Measurements from ENCODE around the gene IGSF11.

The IGSF11 gene

DNA sequence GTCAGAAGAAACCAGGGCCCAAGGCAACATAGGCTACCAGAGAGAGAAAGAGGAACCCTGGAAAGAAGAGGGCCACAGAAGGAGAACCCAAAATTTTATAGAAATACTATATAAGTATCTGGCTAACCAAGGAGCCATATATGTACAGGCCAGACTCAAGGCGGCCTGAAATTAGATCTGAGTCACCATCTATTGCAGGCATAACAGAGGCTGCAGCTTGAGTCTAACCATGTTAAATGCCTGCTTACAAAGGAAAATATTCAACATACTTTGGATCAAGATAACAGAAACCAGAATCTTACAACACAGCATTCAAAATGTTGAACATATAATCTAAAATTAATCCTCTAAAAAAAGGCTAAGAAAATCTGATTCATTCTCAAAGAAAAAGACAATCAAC is 23.1 kb downstream of the IGSF11 start:
- H3K9ac ChIP-seq (ENCODE audit: insufficient read length) = no peak overlapping the region
- no peak overlapping the region for H3K27ac ChIP-seq
- no peaks in the 10 kb centered on the region for H3K36me3 ChIP-seq (ENCODE audit: insufficient read depth, low read length)
- DNase-seq (ENCODE audit: low read depth, low spot score) = no peak
- no peak overlapping the region for H3K4me3 ChIP-seq
- no peaks in the 10 kb centered on the region for H3K9me3 ChIP-seq (ENCODE audit: low read depth, low read length)
- TF ChIP-seq POLR2AphosphoS5 (IDR thresholded peaks at IDR 0.05; ENCODE audit: borderline replicate concordance, low read depth, low read length) (no peak), EZH2 (IDR thresholded peaks at IDR 0.05) (no peak), FOXP2 (optimal IDR thresholded peaks at IDR 0.05; ENCODE audit: control extremely low read depth, extremely low read length, insufficient read depth) (no peak)

DNA sequence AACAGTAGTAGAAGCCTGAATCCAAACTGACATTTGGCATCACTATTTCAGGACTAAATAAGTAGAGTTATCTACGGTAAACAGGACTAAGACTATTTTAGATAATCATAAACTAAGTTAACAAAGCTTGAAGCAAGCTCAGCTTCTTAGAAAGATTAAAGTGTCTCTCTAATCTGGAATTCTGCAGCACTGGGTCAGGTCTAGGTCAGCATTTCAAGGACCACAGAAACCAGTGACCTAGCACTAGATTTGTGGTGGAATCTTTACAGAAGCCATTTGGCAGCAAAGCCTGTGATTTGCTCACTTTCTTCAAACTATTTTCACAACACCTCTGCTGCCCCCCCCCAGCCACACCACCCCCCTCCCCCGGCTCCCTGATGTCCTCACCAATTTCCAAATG is 37.5 kb downstream of the IGSF11 start:
- DNase-seq (ENCODE audit: low read depth, low spot score) = no peak
- no peaks in the 10 kb centered on the region for H3K9me3 ChIP-seq (ENCODE audit: low read depth, low read length)
- H3K9ac ChIP-seq (ENCODE audit: insufficient read length) = no peak overlapping the region
- H3K4me3 ChIP-seq = no peak overlapping the region
- H3K27ac ChIP-seq = no peak overlapping the region
- TF ChIP-seq POLR2AphosphoS5 (IDR thresholded peaks at IDR 0.05; ENCODE audit: borderline replicate concordance, low read depth, low read length) = no peak
- no peak for TF ChIP-seq EZH2 (IDR thresholded peaks at IDR 0.05)
- TF ChIP-seq FOXP2 (optimal IDR thresholded peaks at IDR 0.05; ENCODE audit: control extremely low read depth, extremely low read length, insufficient read depth) = no peak
- H3K36me3 ChIP-seq (ENCODE audit: insufficient read depth, low read length) = no peaks in the 10 kb centered on the region

DNA sequence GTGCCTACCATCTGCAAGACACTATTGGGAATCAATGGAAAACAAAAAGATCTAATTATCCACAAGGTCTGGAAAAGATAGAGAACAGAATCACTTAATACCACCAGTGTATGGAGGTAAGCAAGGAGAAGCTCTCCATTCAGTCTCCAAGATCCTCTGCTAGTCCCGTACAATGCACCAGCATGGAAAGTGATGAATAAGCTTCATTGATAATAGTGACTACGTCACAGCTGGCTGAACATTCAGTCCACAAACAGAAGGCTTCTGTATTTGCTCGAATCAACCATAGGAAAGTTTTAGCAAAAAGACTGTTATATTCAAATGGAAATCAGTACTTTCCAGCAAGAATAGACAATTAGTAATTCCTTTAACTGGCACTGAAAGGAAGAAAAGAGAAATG is 42.9 kb downstream of the IGSF11 start:
- Histone ChIP-seq H3K36me3 (ENCODE audit: insufficient read depth, low read length) (no peaks in the 10 kb centered on the region), H3K4me3 (no peak overlapping the region), H3K9me3 (ENCODE audit: low read depth, low read length) (no peaks in the 10 kb centered on the region), H3K27ac (no peak overlapping the region), H3K9ac (ENCODE audit: insufficient read length) (no peak overlapping the region)
- no peak for DNase-seq (ENCODE audit: low read depth, low spot score)
- TF ChIP-seq EZH2 (IDR thresholded peaks at IDR 0.05) (no peak), FOXP2 (optimal IDR thresholded peaks at IDR 0.05; ENCODE audit: control extremely low read depth, extremely low read length, insufficient read depth) (no peak), POLR2AphosphoS5 (IDR thresholded peaks at IDR 0.05; ENCODE audit: borderline replicate concordance, low read depth, low read length) (no peak)

DNA sequence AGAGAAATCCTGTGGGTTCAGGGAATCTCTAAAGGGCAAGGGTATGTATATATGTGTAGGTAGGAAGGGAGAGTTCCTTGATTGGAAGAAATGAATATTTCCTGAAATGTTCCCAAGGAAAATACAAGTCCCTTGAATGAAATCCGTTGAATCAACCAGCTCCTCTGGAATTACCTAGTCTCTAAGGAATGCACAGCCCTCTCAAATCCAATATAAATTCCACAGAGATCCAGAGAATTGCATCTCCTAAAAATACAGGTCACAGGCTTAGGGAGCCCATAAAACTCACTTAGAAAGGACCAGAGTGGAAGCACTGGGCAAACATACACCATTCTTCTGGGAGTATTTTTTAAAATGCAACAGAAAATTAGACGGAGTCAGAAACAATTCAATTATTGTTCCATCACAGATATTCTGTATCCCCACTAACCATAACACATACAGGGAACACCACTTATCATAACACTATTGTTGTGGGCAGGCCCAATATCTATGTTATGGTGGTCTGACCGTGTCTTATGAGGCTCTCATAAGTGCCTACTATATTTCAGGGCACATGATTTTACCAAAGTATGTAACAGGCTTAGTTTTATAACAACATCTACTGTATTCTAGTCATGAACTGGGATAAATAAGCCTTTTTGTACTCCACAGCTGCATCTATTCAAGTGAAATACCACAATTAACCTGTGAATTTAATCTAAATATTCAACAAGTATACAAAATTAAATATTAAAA is 43.7 kb downstream of the IGSF11 start:
- Histone ChIP-seq H3K4me3 (no peak overlapping the region), H3K36me3 (ENCODE audit: insufficient read depth, low read length) (no peaks in the 10 kb centered on the region), H3K27ac (no peak overlapping the region), H3K9me3 (ENCODE audit: low read depth, low read length) (no peaks in the 10 kb centered on the region), H3K9ac (ENCODE audit: insufficient read length) (no peak overlapping the region)
- TF ChIP-seq FOXP2 (optimal IDR thresholded peaks at IDR 0.05; ENCODE audit: control extremely low read depth, extremely low read length, insufficient read depth) = no peak
- TF ChIP-seq POLR2AphosphoS5 (IDR thresholded peaks at IDR 0.05; ENCODE audit: borderline replicate concordance, low read depth, low read length) = no peak
- TF ChIP-seq EZH2 (IDR thresholded peaks at IDR 0.05) = no peak
- DNase-seq (ENCODE audit: low read depth, low spot score) = no peak

DNA sequence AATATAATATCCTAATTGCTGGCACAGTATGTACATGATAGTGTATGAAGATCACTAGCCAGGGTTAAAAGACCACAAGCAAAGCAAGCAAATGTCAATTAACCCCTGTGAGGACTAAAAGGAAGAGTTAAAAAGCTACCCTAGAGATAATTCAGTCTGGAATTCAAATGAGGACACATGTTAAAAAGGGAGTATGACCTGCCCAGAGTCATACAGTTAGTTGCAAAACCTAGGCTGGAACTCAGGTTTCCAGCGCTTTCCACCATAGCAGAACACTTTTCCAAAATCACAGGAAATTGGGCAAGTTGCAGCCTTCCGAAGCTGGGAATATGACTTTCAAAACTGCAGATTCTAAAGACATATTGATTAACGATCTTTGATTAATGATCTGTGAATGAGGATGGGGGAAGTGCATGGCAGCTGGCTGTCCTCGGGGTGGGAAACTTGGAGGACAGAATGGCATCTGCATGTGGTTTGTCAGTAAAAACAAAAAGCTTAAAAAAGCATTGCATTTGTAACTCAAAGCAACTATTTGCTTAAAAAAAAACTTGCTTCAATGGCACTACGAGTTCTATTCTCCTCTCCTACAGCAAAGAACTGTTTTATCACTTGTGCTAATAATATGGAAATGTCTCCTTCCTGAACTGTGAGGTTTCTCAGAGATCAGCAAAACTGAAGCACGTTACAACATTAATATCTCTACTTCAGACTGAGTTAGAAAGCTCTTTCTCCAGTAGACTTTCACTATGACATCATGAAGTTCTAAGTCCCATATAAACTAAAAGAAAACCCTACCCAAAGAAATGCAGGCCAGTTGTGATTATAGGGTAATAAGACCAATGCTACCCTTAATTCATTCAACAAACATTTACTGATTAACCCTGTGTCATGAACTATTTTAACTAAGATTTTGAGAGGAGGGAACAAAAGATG is 46.2 kb downstream of the IGSF11 start:
- TF ChIP-seq EZH2 (IDR thresholded peaks at IDR 0.05) = no peak
- no peaks in the 10 kb centered on the region for H3K9me3 ChIP-seq (ENCODE audit: low read depth, low read length)
- no peak overlapping the region for H3K9ac ChIP-seq (ENCODE audit: insufficient read length)
- no peak overlapping the region for H3K4me3 ChIP-seq
- no peak for DNase-seq (ENCODE audit: low read depth, low spot score)
- no peaks in the 10 kb centered on the region for H3K36me3 ChIP-seq (ENCODE audit: insufficient read depth, low read length)
- H3K27ac ChIP-seq = no peak overlapping the region

DNA sequence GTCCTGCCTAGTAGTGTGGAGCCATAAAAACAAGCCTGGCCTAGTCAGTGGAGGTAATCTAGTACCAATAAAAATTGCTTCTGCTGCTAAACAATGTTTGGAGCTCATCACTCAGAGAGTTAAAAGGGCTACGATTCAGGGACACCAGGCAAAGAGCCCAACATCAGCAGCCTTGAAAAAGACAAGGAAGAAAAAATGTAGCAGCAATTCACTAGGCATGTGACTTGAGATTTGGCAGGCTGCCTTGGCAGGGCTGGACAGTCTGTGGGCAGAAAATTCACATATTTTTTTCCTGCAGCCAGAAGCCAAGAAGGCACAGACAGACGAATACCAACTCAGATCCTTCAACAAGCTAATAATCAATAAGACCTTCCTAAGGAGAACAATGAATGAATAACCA is 47.2 kb downstream of the IGSF11 start:
- no peaks in the 10 kb centered on the region for H3K36me3 ChIP-seq (ENCODE audit: insufficient read depth, low read length)

DNA sequence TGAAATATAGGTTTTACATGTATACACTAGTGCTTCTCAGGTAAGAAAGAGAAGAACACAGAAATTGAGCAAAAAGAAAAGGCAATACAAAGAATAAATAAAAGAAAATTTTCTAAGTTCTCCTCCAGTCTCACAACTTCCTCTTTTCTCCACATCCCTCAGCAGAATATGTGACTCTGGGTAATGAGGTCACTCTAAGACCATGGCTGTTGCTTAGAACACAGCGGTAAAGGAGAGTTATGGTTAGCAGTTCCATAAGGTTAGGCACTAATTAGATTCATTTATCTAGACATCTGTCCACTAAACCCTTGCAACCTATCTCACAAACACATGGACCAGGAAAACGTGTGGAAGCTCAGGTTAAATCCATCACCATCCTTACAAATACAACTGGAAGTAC is 47.9 kb downstream of the IGSF11 start:
- H3K4me3 ChIP-seq = no peak overlapping the region
- H3K9me3 ChIP-seq (ENCODE audit: low read depth, low read length) = no peaks in the 10 kb centered on the region
- no peak for DNase-seq (ENCODE audit: low read depth, low spot score)
- TF ChIP-seq FOXP2 (optimal IDR thresholded peaks at IDR 0.05; ENCODE audit: control extremely low read depth, extremely low read length, insufficient read depth) (no peak), POLR2AphosphoS5 (IDR thresholded peaks at IDR 0.05; ENCODE audit: borderline replicate concordance, low read depth, low read length) (no peak)
- no peak overlapping the region for H3K27ac ChIP-seq
- H3K36me3 ChIP-seq (ENCODE audit: insufficient read depth, low read length) = no peaks in the 10 kb centered on the region
- H3K9ac ChIP-seq (ENCODE audit: insufficient read length) = no peak overlapping the region

More for the DNA sequence above, 47.2 kb downstream of the IGSF11 start:
- Histone ChIP-seq H3K27ac (no peak overlapping the region), H3K9ac (ENCODE audit: insufficient read length) (no peak overlapping the region), H3K9me3 (ENCODE audit: low read depth, low read length) (no peaks in the 10 kb centered on the region), H3K4me3 (no peak overlapping the region)
- TF ChIP-seq POLR2AphosphoS5 (IDR thresholded peaks at IDR 0.05; ENCODE audit: borderline replicate concordance, low read depth, low read length) (no peak), EZH2 (IDR thresholded peaks at IDR 0.05) (no peak), FOXP2 (optimal IDR thresholded peaks at IDR 0.05; ENCODE audit: control extremely low read depth, extremely low read length, insufficient read depth) (no peak)
- no peak for DNase-seq (ENCODE audit: low read depth, low spot score)

DNA sequence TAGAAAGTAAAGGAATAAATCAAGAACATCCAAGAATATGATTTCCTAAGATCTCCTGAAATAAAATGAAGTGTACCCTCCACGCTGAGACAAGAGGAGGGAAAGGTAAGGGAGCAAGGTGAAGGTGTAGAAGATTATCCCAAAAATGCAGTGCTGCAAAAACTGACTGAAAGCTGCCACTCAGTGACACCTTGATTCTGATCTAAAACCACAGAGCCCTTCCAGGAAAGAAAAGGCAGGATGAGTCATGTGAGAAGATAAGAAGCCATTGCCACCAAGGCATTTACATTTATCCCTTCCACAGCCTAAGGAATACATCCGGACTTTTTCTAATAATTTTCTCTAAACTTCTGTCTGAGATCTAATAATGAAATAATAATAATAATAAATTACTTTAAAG is 49.9 kb downstream of the IGSF11 start:
- TF ChIP-seq EZH2 (IDR thresholded peaks at IDR 0.05) = no peak
- TF ChIP-seq POLR2AphosphoS5 (IDR thresholded peaks at IDR 0.05; ENCODE audit: borderline replicate concordance, low read depth, low read length) = no peak
- no peak for TF ChIP-seq FOXP2 (optimal IDR thresholded peaks at IDR 0.05; ENCODE audit: control extremely low read depth, extremely low read length, insufficient read depth)
- Histone ChIP-seq H3K4me3 (no peak overlapping the region), H3K27ac (no peak overlapping the region), H3K9me3 (ENCODE audit: low read depth, low read length) (no peaks in the 10 kb centered on the region), H3K9ac (ENCODE audit: insufficient read length) (no peak overlapping the region), H3K36me3 (ENCODE audit: insufficient read depth, low read length) (no peaks in the 10 kb centered on the region)
- DNase-seq (ENCODE audit: low read depth, low spot score) = no peak

Data from SK-N-MC (cell line).